KMS-11 (cell line): ENCODE results near the gene ORAI1.

Source experiments
- H2AFZ ChIP-seq: fragments of 200-600 bp; sonication (generic); 2 replicates; pipeline ENCODE4 v1.6.1; 2016; ENCODE audit warnings: antibody characterized with exemption, mixed run types, low read depth
- H3K27ac ChIP-seq: fragments of 200-600 bp; sonication (generic); 2 replicates; pipeline ENCODE4 v1.6.1; 2016; ENCODE audit warnings: mild to moderate bottlenecking, mixed run types
- H3K27me3 ChIP-seq: fragments of 200-600 bp; sonication (generic); 2 replicates; pipeline ENCODE4 v1.6.1; 2017; ENCODE audit warnings: mild to moderate bottlenecking, low read depth, mixed run types, moderate library complexity; ENCODE audit not compliant: insufficient read depth
- H3K36me3 ChIP-seq: fragments of 200-600 bp; sonication (generic); 2 replicates; pipeline ENCODE4 v1.6.1; 2017; ENCODE audit warnings: mild to moderate bottlenecking, mixed run types; ENCODE audit not compliant: insufficient read depth
- H3K4me1 ChIP-seq: fragments of 200-600 bp; sonication (generic); 2 replicates; pipeline ENCODE4 v1.6.1; 2016; ENCODE audit warnings: mild to moderate bottlenecking, low read depth, mixed run types; ENCODE audit not compliant: poor library complexity, severe bottlenecking
- H3K4me2 ChIP-seq: fragments of 200-600 bp; sonication (generic); 2 replicates; pipeline ENCODE4 v1.7.0; 2016; ENCODE audit warnings: mild to moderate bottlenecking, mixed run types
- H3K4me3 ChIP-seq: fragments of 200-600 bp; sonication (generic); IDR thresholded peaks from 2 replicates; pipeline ENCODE4 v1.6.1; 2017; ENCODE audit warnings: low read depth, low read length, mixed read lengths; ENCODE audit not compliant: insufficient read depth
- H3K79me2 ChIP-seq: fragments of 200-600 bp; sonication (generic); 2 replicates; pipeline ENCODE4 v1.6.1; 2016; ENCODE audit warnings: low read depth, mixed run types; ENCODE audit not compliant: insufficient read depth
- H3K9ac ChIP-seq: fragments of 200-600 bp; sonication (generic); 2 replicates; pipeline ENCODE4 v1.6.1; 2016; ENCODE audit warnings: mild to moderate bottlenecking, mixed run types
- H4K20me1 ChIP-seq: fragments of 200-600 bp; sonication (generic); 2 replicates; pipeline ENCODE4 v1.6.1; 2016; ENCODE audit warnings: mild to moderate bottlenecking, mixed run types; ENCODE audit not compliant: insufficient read depth
- TF ChIP-seq, protein P1 (sequence below): fragments of 200-600 bp; sonication (generic); conservative IDR thresholded peaks from 2 replicates; pipeline ENCODE4 v1.6.1; 2017; ENCODE audit warnings: low read depth, mild to moderate bottlenecking, antibody characterized with exemption, low read length, moderate library complexity, mixed read lengths

ORAI1 gene

GRCh38 chr12:121590476-121591143 is 35.7 kb upstream of the ORAI1 start:
- peak overlapping the region; percentile 80 for H2AFZ ChIP-seq
- H3K27me3 ChIP-seq = no peaks in the 10 kb centered on the region
- H3K36me3 ChIP-seq = no peaks in the 10 kb centered on the region
- H3K27ac ChIP-seq = peak overlapping the region; percentile 87
- TF ChIP-seq, protein P1, sequence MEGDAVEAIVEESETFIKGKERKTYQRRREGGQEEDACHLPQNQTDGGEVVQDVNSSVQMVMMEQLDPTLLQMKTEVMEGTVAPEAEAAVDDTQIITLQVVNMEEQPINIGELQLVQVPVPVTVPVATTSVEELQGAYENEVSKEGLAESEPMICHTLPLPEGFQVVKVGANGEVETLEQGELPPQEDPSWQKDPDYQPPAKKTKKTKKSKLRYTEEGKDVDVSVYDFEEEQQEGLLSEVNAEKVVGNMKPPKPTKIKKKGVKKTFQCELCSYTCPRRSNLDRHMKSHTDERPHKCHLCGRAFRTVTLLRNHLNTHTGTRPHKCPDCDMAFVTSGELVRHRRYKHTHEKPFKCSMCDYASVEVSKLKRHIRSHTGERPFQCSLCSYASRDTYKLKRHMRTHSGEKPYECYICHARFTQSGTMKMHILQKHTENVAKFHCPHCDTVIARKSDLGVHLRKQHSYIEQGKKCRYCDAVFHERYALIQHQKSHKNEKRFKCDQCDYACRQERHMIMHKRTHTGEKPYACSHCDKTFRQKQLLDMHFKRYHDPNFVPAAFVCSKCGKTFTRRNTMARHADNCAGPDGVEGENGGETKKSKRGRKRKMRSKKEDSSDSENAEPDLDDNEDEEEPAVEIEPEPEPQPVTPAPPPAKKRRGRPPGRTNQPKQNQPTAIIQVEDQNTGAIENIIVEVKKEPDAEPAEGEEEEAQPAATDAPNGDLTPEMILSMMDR = no peak
- H4K20me1 ChIP-seq = no peaks in the 10 kb centered on the region
- no peaks in the 10 kb centered on the region for H3K79me2 ChIP-seq
- no peak overlapping the region for H3K4me3 ChIP-seq
- peak overlapping the region; percentile 56; the same call in 1 of the 2 replicates for H3K9ac ChIP-seq
- peaks cover 20% of the 10 kb centered on the region for H3K4me1 ChIP-seq
- H3K4me2 ChIP-seq = peak overlapping the region; percentile 92

DNA sequence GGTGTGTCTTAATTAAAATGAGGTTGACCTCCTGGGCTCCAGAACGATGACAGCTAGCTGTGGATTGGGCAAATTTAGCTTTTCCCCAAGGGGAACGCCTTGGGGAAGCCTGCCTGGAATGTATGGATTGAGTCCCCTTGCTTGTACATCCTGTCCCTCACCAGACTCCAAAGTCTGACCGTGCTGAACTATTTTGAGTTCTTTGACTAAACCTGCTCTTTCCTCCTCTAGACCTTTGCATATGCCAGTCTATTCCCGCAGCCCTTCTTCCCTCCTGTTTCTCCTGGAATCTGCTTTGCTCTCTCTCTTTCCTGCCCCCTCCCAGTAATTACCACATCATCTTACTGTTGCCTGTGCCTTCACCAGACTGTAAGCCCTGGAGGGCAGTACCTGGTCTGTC is 34.0 kb upstream of the ORAI1 start:
- Histone ChIP-seq H3K79me2 (no peaks in the 10 kb centered on the region), H3K4me1 (peaks cover 20% of the 10 kb centered on the region), H4K20me1 (no peaks in the 10 kb centered on the region), H3K36me3 (no peaks in the 10 kb centered on the region), H3K9ac (no peak overlapping the region), H3K27me3 (no peaks in the 10 kb centered on the region), H2AFZ (no peak overlapping the region), H3K27ac (no peak overlapping the region), H3K4me3 (no peak overlapping the region), H3K4me2 (no peak overlapping the region)
- TF ChIP-seq, protein P1 = no peak

GRCh38 chr12:121595520-121595919 is 30.8 kb upstream of the ORAI1 start:
- Histone ChIP-seq H3K4me2 (no peak overlapping the region), H3K79me2 (no peaks in the 10 kb centered on the region), H3K27ac (no peak overlapping the region), H2AFZ (no peak overlapping the region), H3K36me3 (no peaks in the 10 kb centered on the region), H3K27me3 (no peaks in the 10 kb centered on the region), H4K20me1 (no peaks in the 10 kb centered on the region), H3K4me3 (no peak overlapping the region), H3K9ac (no peak overlapping the region), H3K4me1 (peaks cover 12% of the 10 kb centered on the region)
- TF ChIP-seq, protein P1 = no peak

DNA sequence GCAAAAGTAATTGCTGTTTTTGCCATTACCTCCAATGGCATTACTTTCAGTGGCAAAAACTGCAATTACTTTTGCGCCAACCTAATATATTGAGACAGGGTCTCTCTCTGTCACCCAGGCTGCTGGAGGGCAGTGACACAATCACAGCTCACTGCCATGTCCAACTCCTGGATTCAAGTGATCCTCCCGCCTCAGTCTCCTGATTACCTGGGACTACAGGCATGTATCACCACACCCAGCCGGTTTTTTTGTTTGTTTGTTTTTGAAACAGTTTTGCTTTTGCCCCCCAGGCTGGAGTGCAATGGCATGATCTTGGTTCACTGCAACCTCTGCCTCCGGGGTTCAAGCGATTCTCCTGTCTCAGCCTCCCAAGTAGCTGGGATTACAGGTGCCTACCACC is 29.8 kb upstream of the ORAI1 start:
- H3K4me3 ChIP-seq = no peak overlapping the region
- H3K36me3 ChIP-seq = no peaks in the 10 kb centered on the region
- H4K20me1 ChIP-seq = no peaks in the 10 kb centered on the region
- H2AFZ ChIP-seq = no peak overlapping the region
- H3K9ac ChIP-seq = no peak overlapping the region
- H3K4me1 ChIP-seq = peaks cover 2% of the 10 kb centered on the region
- no peak overlapping the region for H3K4me2 ChIP-seq
- no peaks in the 10 kb centered on the region for H3K79me2 ChIP-seq
- H3K27ac ChIP-seq = no peak overlapping the region
- no peaks in the 10 kb centered on the region for H3K27me3 ChIP-seq
- TF ChIP-seq, protein P1 = no peak
